ENCODE data around the gene AKAP10.

Gene AKAP10

DNA sequence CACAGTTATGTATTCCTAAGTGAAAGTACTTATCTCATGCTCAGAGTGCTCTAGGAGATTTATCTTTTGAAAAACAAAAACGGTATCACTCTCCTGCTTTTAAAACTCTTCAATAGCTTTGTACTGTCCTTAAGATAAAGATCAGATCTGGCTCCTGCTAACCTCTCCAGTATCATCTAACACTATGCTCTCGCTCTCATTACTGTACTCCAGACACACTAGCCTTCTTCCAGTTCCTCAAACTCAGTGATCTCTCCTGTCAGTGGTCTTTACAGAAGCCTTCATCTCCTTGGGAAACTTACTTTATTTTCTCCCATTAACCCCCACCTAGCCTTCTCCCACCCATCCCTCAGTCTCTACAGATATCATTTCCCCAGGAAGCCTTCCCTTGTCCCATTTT lies 120.0 kb downstream of the AKAP10 start:
- no peak for DNase-seq

Data from DMS153 (cell line).